Nephron progenitor cell (in vitro differentiated cells): ENCODE data around the gene PPP4R3A.

ENCODE experiments used
- DNase-seq: peaks from one replicate; pipeline ENCODE4 v3.0.0; 2021
- H3K27ac Mint-ChIP-seq: 2 replicates; pipeline ENCODE4 v1.8.0; 2021; ENCODE audit warnings: mild to moderate bottlenecking, moderate library complexity, mixed read lengths
- H3K27me3 Mint-ChIP-seq: 2 replicates; pipeline ENCODE4 v1.8.0; 2021; ENCODE audit warnings: mild to moderate bottlenecking, low read depth, mixed read lengths; ENCODE audit not compliant: poor library complexity
- H3K36me3 Mint-ChIP-seq: 2 replicates; pipeline ENCODE4 v1.8.0; 2021; ENCODE audit warnings: low read depth, mixed read lengths
- H3K4me1 Mint-ChIP-seq: 2 replicates; pipeline ENCODE4 v1.8.0; 2021; ENCODE audit warnings: mixed read lengths
- H3K4me3 Mint-ChIP-seq: 2 replicates; pipeline ENCODE4 v1.8.0; 2021; ENCODE audit warnings: mild to moderate bottlenecking, moderate library complexity, mixed read lengths
- H3K9me3 Mint-ChIP-seq: 2 replicates; pipeline ENCODE4 v1.8.0; 2021; ENCODE audit warnings: mild to moderate bottlenecking, moderate library complexity, mixed read lengths
- TF ChIP-seq, protein P1 (sequence below): fragments of 200-600 bp; sonication (generic); IDR thresholded peaks from 2 replicates; pipeline ENCODE4 v1.5.0; 2021; ENCODE audit warnings: antibody characterized with exemption

The PPP4R3A gene

DNA sequence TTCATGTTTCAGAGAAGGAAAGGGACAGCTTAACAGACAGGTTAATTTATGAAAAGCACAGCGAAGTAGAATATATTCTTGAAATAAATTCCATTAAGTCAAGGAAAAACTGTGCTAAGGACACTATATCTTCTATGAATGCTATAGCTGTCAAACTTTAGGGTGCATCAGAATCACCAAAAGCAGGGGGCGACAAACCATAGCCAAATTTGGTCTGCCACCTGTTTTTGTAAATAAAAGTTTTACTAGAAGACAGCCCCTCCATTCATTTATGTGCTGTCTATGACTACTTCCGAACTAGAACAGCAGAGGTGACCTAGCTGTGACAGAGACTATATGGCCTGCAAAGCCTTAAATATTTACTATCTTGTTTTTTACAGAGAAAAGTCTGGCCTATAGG, 25.9 kb downstream of the PPP4R3A start:
- TF ChIP-seq, protein P1, sequence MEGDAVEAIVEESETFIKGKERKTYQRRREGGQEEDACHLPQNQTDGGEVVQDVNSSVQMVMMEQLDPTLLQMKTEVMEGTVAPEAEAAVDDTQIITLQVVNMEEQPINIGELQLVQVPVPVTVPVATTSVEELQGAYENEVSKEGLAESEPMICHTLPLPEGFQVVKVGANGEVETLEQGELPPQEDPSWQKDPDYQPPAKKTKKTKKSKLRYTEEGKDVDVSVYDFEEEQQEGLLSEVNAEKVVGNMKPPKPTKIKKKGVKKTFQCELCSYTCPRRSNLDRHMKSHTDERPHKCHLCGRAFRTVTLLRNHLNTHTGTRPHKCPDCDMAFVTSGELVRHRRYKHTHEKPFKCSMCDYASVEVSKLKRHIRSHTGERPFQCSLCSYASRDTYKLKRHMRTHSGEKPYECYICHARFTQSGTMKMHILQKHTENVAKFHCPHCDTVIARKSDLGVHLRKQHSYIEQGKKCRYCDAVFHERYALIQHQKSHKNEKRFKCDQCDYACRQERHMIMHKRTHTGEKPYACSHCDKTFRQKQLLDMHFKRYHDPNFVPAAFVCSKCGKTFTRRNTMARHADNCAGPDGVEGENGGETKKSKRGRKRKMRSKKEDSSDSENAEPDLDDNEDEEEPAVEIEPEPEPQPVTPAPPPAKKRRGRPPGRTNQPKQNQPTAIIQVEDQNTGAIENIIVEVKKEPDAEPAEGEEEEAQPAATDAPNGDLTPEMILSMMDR, result no peak
- no peak for DNase-seq
- H3K9me3 Mint-ChIP-seq, result no peaks in the 10 kb centered on the region
- H3K36me3 Mint-ChIP-seq, result peaks cover 74% of the 10 kb centered on the region
- H3K27me3 Mint-ChIP-seq, result no peaks in the 10 kb centered on the region
- no peak overlapping the region for H3K27ac Mint-ChIP-seq
- no peaks in the 10 kb centered on the region for H3K4me1 Mint-ChIP-seq
- no peak overlapping the region for H3K4me3 Mint-ChIP-seq

DNA sequence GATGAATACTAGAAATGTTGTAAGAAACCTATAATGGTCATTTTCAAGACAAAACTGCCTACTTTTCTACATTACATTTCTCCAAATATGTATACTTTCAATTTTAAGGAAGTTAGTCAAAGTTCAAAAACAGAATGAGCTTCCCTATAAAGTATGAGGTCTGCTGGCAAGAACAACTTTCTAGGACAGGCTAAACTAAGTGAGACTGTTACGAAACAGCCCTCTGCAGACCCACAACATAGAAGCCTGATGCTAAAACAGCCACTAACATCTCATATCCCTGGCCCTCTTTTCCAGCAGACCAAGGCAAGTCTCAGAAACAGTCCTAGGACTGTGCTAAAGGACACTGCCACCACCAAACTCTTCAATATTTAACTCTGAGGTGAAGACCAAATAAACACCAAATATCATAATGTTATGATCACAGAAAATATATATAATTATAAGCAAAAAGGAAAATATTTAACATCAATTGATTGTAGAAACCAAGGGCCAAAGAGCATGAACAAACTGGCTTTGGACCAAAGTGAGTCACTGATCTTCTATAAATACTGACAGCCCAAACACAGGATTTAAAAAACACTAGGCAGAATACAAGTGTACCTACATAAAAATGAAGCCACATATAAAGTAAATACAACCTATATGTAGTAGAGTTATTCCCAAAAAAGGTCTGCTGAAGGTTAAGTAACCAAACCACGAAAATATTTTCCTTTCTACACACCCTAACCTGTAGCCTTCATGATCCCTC, 27.7 kb downstream of the PPP4R3A start:
- H3K9me3 Mint-ChIP-seq, result no peaks in the 10 kb centered on the region
- no peak overlapping the region for H3K4me3 Mint-ChIP-seq
- peaks cover 83% of the 10 kb centered on the region for H3K36me3 Mint-ChIP-seq
- DNase-seq, result no peak
- no peaks in the 10 kb centered on the region for H3K27me3 Mint-ChIP-seq
- TF ChIP-seq, protein P1, result no peak
- no peaks in the 10 kb centered on the region for H3K4me1 Mint-ChIP-seq
- peak overlapping the region; percentile 36 for H3K27ac Mint-ChIP-seq

DNA sequence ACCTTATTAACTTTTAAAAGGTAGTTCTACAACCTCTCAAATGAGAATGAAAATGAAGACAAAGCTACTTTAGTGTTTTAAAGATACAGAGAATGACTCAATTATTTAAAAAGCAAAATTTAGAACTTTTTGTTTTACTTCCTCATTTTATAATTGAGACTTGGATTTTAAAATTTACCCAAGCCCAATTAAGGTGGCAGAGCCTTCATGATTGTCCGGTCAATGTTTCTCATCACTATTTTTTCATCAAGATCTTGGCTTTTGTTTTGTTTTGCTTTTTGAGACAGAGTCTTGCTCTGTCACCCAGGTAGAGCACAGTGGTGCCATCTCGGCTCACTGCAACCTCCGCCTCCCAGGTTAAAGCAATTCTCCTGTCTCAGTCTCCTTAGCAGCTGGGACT, 32.7 kb downstream of the PPP4R3A start:
- no peak for DNase-seq
- H3K4me1 Mint-ChIP-seq, result no peaks in the 10 kb centered on the region
- H3K4me3 Mint-ChIP-seq, result no peak overlapping the region
- peak overlapping the region; percentile 61 for H3K27ac Mint-ChIP-seq
- H3K27me3 Mint-ChIP-seq, result no peaks in the 10 kb centered on the region
- TF ChIP-seq, protein P1, result no peak
- H3K36me3 Mint-ChIP-seq, result peaks cover 85% of the 10 kb centered on the region
- no peaks in the 10 kb centered on the region for H3K9me3 Mint-ChIP-seq

DNA sequence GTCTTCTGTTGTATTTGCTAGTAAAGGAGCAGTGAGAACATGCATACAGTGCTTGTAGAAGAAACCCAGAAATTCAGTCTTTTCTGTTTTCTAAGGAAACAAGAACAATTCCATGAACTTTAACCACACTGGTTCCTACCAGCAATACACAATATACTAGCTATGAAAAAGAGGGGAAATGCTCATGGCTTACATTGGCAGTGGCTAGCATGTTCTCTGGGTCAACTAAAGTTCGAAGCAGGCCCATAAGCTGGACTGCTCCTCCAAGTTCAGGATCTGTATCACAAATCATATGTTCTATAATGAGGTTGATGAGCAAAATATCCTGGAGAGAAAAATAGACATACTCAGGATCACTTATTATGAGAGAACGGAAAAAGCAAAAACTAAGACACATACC, 37.1 kb downstream of the PPP4R3A start:
- no peak for DNase-seq
- no peaks in the 10 kb centered on the region for H3K9me3 Mint-ChIP-seq
- H3K4me1 Mint-ChIP-seq, result no peaks in the 10 kb centered on the region
- peaks cover 87% of the 10 kb centered on the region for H3K36me3 Mint-ChIP-seq
- no peak overlapping the region for H3K4me3 Mint-ChIP-seq
- TF ChIP-seq, protein P1, result no peak
- no peak overlapping the region for H3K27ac Mint-ChIP-seq
- H3K27me3 Mint-ChIP-seq, result no peaks in the 10 kb centered on the region

DNA sequence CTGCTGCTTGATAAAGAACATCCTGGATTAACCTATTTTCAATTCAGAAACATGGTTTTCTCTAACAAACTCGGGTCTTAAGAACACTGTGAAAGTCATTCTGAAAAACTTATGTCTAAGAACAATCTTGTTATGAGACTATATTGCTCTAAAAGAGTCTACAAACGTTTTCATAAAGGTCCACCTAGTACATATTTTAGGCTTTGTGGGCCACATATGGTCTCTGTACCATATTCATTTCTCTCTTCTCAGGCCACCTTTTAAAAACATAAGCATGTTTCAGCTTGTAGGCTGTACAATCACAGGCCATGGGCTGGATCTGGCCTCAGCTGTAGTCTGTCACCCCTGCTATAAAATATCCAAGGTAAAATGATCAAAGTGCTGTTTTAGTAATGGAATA, 39.9 kb downstream of the PPP4R3A start:
- no peaks in the 10 kb centered on the region for H3K9me3 Mint-ChIP-seq

More for the DNA sequence above, 39.9 kb downstream of the PPP4R3A start:
- Mint-ChIP-seq H3K27ac (no peak overlapping the region), H3K27me3 (no peaks in the 10 kb centered on the region), H3K4me1 (peaks cover 13% of the 10 kb centered on the region), H3K4me3 (no peak overlapping the region), H3K36me3 (peaks cover 87% of the 10 kb centered on the region)
- TF ChIP-seq, protein P1, result no peak
- no peak for DNase-seq
